SJSA1 (cell line): ENCODE measurements around the gene PRAME. TPM values are rescaled to one million over a fixed set of nuclear protein-coding genes. Genes with fewer than 3 reads are reported as not detected.
"Not testable (repeated sequence)": the region's sequence is repeated elsewhere in the genome, so short reads cannot be mapped to it uniquely, and the experiment has no call there.

Experiments
- DNase-seq, 2 experiments: peaks; one replicate each; pipeline ENCODE4 v3.0.0-alpha.2; 2015 to 2020; ENCODE audit warnings: low spot score in 2 of 2, low read depth in 1 of 2
- H3K27ac ChIP-seq: fragments of 250-450 bp; sonication (Bioruptor Pico); 2 replicates; pipeline ENCODE4 v1.5.1; 2020; ENCODE audit warnings: mild to moderate bottlenecking, moderate library complexity
- H3K27me3 ChIP-seq: fragments of 250-450 bp; sonication (Bioruptor Pico); replicated peaks from 2 replicates; pipeline ENCODE4 v1.5.1; 2020; ENCODE audit warnings: mild to moderate bottlenecking, moderate library complexity
- H3K36me3 ChIP-seq: fragments of 250-450 bp; sonication (Bioruptor Pico); 2 replicates; pipeline ENCODE4 v1.5.1; 2020; ENCODE audit warnings: mild to moderate bottlenecking
- H3K4me1 ChIP-seq: fragments of 250-450 bp; sonication (Bioruptor Pico); replicated peaks from 2 replicates; pipeline ENCODE4 v1.6.1; 2021; ENCODE audit warnings: mild to moderate bottlenecking
- H3K4me3 ChIP-seq: fragments of 250-450 bp; sonication (Bioruptor Pico); 2 replicates; pipeline ENCODE4 v1.5.1; 2020; ENCODE audit warnings: mild to moderate bottlenecking
- H3K9me3 ChIP-seq: fragments of 250-450 bp; sonication (Bioruptor Pico); replicated peaks from 2 replicates; pipeline ENCODE4 v1.5.1; 2020; ENCODE audit warnings: mild to moderate bottlenecking
- total RNA-seq: library from RNA; depleted of rRNA; stranded (reverse); fragments of >200 nt; shearing (Covaris generic); gene quantifications from 2 replicates; pipeline ENCODE4 v1.2.3, GENCODE V29; 2014; rRNA removed

PRAME gene, protein sequence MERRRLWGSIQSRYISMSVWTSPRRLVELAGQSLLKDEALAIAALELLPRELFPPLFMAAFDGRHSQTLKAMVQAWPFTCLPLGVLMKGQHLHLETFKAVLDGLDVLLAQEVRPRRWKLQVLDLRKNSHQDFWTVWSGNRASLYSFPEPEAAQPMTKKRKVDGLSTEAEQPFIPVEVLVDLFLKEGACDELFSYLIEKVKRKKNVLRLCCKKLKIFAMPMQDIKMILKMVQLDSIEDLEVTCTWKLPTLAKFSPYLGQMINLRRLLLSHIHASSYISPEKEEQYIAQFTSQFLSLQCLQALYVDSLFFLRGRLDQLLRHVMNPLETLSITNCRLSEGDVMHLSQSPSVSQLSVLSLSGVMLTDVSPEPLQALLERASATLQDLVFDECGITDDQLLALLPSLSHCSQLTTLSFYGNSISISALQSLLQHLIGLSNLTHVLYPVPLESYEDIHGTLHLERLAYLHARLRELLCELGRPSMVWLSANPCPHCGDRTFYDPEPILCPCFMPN
- 0.05 TPM in 1 of 2 replicates, not detected in the other for total RNA-seq

DNA sequence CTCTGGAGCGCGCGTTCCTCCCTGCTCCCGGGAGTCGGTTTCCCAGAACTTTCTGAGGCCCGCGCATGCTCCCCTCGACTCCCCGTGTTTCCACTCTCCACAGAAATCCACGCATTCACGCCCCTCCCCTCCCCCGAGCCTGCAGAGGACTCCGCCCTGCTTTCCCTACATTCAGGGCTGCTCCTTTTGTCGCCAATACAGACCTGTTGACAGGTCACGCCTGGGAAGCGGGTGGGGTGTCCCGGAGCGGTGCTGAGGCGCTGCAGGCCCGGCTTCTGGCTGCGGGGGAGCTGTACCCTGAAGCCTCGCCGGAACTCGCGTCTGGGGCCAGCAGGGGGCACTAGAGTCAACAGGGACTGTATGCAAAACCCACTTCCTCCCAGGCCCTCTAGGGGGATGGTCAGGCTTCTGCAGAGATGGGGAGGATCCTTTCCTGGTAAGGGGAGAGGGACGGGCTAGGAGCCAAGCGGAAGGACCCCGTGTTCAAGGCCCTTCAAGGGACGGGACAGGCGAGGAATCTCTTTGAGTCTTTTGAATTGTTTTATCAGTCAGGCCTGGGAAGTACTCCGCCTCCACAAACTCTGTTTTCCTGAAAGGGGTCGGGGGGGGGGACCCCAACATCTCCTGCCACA lies at the start of gene PRAME:
Gene PRAME (minus strand): TSS at position 294 of the 632 bp plus-strand sequence. CDS start 2,433 bp downstream, outside the sequence.
- Histone ChIP-seq H3K27ac (no peak within 1 kb of the TSS), H3K36me3 (no peaks in the 10 kb centered on the region), H3K9me3 (no peaks in the 10 kb centered on the region), H3K4me3 (no peak within 1 kb of the TSS), H3K27me3 (no peaks in the 10 kb centered on the region), H3K4me1 (no peaks in the 10 kb centered on the region)
- peak; percentile 25 to 82 for DNase-seq

DNA sequence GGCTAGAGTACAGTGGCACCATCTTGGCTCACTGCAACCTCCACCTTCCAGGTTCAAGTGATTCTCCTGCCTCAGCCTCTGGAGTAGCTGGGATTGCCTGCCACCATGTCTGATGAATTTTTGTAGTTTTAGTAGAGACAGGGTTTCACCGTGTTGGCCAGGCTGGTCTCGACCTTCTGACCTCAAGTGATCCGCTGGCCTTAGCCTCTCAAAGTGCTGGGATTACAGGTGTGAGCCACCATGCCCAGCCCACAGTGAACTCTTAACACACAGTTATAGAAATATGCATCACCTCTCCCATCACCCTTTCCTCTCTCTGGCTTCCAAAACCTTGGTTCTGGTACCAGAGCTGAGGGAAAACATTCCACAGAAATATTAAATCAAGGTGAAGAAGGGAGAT lies 49.0 kb upstream of the PRAME start:
- not testable (repeated sequence) for H3K4me3 ChIP-seq, DNase-seq, H3K36me3 ChIP-seq, H3K27ac ChIP-seq, H3K4me1 ChIP-seq, H3K9me3 ChIP-seq
- peaks cover 22% of the 10 kb centered on the region for H3K27me3 ChIP-seq

- Histone ChIP-seq H3K27ac (no peak overlapping the region), H3K9me3 (no peaks in the 10 kb centered on the region)
These were observed 46.0 kb upstream of the PRAME start for GRCh38 chr22:22605074-22605404.

GRCh38 chr22:22604326-22605073 lies 45.4 kb upstream of the PRAME start:
- no peaks in the 10 kb centered on the region for H3K4me1 ChIP-seq
- no peaks in the 10 kb centered on the region for H3K9me3 ChIP-seq
- peaks cover 24% of the 10 kb centered on the region for H3K27me3 ChIP-seq
- no peak for DNase-seq
- H3K36me3 ChIP-seq = no peaks in the 10 kb centered on the region
- no peak overlapping the region for H3K27ac ChIP-seq
- H3K4me3 ChIP-seq = no peak overlapping the region

More at GRCh38 chr22:22605074-22605404, 46.0 kb upstream of the PRAME start:
- Histone ChIP-seq H3K36me3 (no peaks in the 10 kb centered on the region), H3K27me3 (peaks cover 24% of the 10 kb centered on the region), H3K4me1 (no peaks in the 10 kb centered on the region), H3K4me3 (no peak overlapping the region)
- no peak for DNase-seq

DNA sequence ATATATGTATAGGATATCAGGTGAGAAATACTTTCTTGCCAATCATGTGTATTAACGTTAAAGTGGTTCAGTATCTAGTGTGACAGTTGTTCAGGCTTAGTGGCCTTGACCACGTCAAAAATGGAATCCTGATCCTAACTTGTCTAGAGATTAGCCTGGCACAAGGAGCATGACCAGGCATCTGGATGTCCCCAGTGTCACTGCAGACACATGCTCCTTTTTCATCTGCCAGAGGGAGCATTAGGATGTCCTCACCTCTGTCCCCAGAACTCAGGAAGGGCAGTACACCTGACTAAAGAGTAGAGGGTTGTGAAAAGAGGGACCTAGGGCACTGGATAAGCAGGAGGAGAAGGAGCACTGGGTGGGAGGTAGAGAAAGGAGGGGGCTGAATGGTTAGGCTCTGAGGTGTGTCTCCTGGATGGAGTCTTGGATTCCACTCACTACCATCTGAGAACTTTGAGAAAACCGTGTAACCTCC lies 44.4 kb upstream of the PRAME start:
- Histone ChIP-seq H3K36me3 (no peaks in the 10 kb centered on the region), H3K27ac (no peak overlapping the region), H3K4me1 (no peaks in the 10 kb centered on the region), H3K27me3 (peaks cover 21% of the 10 kb centered on the region), H3K9me3 (no peaks in the 10 kb centered on the region), H3K4me3 (no peak overlapping the region)
- DNase-seq = no peak

DNA sequence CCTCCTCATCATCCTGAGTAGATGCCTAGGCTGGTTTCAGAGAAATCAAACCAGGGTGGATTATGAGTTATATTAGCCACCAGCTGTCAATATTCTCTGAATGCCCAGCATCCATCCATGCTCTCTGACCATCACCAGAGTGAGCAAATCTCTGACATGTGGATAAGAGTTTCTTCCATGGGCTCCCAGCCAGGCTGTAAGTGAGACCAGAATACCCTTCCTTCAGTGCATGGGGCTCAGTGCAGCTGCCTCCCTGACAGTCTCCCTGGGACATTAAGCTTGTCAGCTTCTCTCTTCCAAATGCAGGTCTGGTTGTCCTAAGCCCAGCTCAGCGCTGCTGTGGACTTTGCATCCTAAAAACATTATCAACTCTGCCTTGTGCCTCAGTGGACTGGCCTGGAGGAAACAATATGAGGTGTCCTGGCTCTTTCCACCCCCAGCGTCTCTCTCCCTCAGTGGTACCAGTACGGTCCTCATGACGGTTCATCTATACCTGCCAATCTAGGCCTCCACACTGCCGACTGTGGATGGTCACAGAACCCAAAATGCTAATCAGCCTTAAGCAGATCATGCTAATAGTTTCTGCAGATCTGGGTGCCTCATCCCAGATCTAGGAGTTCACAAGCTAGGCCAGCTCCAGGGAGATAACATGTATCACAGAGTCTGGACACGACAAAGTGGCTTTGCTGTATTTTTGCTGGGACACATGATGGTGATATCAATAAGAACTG lies 41.6 kb upstream of the PRAME start:
- Histone ChIP-seq H3K27ac (no peak overlapping the region), H3K4me3 (no peak overlapping the region), H3K4me1 (no peaks in the 10 kb centered on the region), H3K36me3 (no peaks in the 10 kb centered on the region), H3K27me3 (peaks cover 25% of the 10 kb centered on the region), H3K9me3 (no peaks in the 10 kb centered on the region)
- no peak for DNase-seq

GRCh38 chr22:22599248-22599647 lies 40.2 kb upstream of the PRAME start:
- DNase-seq = no peak
- Histone ChIP-seq H3K9me3 (no peaks in the 10 kb centered on the region), H3K4me1 (no peaks in the 10 kb centered on the region), H3K27ac (no peak overlapping the region), H3K27me3 (peaks cover 21% of the 10 kb centered on the region), H3K4me3 (no peak overlapping the region), H3K36me3 (no peaks in the 10 kb centered on the region)

DNA sequence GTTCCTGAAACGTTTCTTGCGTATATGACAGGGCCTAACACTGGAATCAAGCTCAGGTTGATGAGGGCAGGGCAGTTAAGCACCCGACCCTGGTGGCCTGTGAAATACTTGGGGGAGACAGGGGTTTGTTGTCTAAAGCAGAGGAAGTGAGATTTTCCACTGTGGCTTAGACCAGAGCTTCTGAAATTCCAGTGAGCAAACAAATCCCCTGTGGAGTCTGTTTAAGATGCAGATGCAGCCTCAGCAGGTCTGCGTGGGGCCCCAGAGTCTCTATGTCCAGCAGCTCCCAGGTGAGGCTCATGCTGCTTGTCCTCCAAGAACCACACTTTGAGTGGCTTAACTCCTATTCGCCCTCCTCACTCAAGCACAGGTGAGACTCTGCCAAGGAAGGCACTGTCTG lies 39.1 kb upstream of the PRAME start:
- Histone ChIP-seq H3K4me1 (no peaks in the 10 kb centered on the region), H3K27ac (no peak overlapping the region), H3K27me3 (peaks cover 20% of the 10 kb centered on the region), H3K4me3 (no peak overlapping the region), H3K36me3 (no peaks in the 10 kb centered on the region), H3K9me3 (no peaks in the 10 kb centered on the region)
- no peak for DNase-seq

DNA sequence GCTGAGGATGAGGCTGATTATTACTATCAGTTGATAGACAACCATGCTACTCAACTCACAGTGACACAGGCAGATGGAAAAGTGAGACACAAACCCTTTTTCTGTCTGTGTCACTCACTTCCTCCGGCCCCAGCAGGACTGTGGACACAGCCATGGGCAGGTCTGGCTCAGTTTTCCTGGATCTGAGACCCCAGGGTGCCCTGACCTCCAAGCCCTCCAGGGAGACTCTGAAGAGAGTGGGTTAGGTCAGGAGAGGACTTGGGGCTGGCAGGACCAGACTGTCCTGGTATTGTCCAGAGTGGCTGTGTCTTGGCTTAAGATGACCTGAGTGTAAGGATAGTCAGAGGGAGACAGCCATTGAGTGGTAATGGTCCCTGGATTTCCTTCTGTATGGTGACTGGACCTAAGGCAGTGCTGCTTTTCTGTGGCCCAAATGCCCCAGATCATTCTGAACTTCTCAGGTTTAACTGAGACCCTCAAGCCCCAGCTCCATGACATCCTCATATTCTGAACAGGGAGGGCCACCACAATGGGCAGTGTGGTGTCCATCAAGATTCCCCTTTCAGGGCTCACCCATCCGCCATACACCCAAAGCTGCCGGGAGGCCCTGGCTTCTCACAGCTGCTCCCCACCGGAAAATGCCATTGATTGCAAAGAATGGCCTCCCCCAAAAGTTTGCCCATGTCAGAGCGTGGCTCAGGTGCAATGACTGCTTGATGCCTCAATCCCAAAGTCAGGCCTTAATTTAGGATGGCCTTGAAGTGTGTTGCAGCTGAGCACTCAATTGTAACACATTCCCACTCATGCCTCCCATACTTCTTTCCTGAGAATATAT lies 36.2 kb upstream of the PRAME start:
- Histone ChIP-seq H3K4me3 (no peak overlapping the region), H3K27ac (no peak overlapping the region), H3K4me1 (no peaks in the 10 kb centered on the region), H3K27me3 (peaks cover 20% of the 10 kb centered on the region), H3K9me3 (no peaks in the 10 kb centered on the region), H3K36me3 (no peaks in the 10 kb centered on the region)
- no peak for DNase-seq

DNA sequence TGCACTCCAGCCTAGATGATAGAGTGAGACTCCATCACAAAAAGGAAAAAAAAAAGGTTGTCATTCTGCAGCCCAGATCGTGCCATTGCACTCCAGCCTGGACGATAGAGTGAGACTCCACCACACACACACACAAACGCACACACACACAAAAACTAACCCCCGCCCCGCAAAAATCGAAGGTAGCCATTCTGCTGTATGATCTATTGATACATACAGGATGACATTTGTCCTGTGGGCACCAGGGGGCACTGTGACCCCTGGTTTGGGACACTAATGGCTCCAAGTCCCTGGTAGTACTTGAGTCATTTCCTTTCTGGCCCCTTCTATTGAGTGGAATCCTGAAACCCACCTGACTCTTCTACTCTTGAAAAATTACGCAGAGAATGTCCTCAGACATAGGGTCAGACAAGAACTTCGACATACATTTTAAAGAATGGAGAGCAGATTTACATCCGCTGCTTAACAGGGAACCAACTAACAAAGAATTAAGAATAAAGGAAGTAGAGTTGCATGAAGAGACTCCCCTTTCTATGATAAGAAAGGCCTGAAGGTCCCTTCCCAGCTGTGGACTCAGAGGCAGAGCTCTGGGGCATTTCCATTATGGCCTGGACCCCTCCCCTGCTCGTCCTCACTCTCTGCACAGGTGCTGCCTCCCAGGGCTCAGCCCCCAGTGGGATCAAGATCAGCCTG lies 35.0 kb upstream of the PRAME start:
- H3K36me3 ChIP-seq = no peaks in the 10 kb centered on the region
- H3K4me3 ChIP-seq = no peak overlapping the region
- no peak overlapping the region for H3K27ac ChIP-seq
- no peaks in the 10 kb centered on the region for H3K4me1 ChIP-seq
- no peaks in the 10 kb centered on the region for H3K9me3 ChIP-seq
- H3K27me3 ChIP-seq = peaks cover 20% of the 10 kb centered on the region
- peak in 1 of 2 experiments; percentile 13 for DNase-seq

DNA sequence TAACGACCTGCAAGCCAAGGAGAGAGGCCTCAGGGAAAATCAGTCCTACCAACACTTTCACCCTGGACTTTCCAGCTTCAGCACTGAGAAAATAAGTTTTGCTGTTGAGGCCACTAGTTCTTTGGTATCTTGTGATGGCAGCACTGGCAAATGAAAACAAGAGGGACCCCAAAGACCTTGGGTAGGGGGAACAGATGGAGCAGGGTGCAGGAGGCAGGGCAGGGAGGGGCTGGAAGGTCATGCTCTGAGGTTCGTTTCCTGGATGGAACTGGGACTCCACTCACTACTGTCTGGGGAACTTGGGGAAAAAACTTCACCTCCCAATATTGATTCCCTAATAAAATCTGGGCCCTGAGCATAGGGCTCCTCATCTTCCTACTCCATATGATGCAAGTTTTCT lies 34.2 kb upstream of the PRAME start:
- Histone ChIP-seq H3K36me3 (no peaks in the 10 kb centered on the region), H3K27ac (no peak overlapping the region), H3K4me3 (no peak overlapping the region), H3K9me3 (no peaks in the 10 kb centered on the region), H3K27me3 (peaks cover 19% of the 10 kb centered on the region), H3K4me1 (no peaks in the 10 kb centered on the region)
- DNase-seq = no peak
